HG03039 (cell line): ENCODE results near the gene INPPL1.

Source experiments
- ATAC-seq: cut with Tn5 transposase; IDR thresholded peaks from one replicate; pipeline ENCODE4 v1.9.1; 2021; ENCODE audit warnings: mild to moderate bottlenecking, moderate library complexity; ENCODE audit not compliant: unreplicated experiment

Gene INPPL1

GRCh38 chr11:72217841-72218240 lies 6.7 kb upstream of the INPPL1 start:
- ATAC-seq: no peak

DNA sequence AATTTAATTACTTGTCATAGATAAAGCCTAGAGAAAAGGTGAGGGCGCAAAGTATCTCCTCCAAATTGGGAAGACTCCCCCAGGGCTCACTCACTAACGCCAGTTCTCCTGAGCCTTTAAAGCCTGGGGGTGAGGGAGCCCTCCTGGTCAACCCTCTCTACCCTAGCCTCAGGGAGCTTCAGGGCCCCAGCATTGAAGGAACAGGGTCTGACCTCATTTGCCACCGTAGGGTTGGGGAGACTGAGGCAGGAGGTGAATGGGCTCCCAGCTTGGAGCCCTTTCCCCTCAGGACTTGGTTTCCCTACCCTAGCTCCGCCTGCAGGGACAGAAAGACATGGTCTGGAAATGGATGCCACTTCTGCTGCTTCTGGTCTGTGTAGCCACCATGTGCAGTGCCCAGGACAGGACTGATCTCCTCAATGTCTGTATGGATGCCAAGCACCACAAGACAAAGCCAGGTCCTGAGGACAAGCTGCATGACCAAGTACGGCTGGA lies 6.3 kb upstream of the INPPL1 start:
- ATAC-seq: no peak

GRCh38 chr11:72220696-72221363 lies 3.7 kb upstream of the INPPL1 start:
- ATAC-seq: no peak

DNA sequence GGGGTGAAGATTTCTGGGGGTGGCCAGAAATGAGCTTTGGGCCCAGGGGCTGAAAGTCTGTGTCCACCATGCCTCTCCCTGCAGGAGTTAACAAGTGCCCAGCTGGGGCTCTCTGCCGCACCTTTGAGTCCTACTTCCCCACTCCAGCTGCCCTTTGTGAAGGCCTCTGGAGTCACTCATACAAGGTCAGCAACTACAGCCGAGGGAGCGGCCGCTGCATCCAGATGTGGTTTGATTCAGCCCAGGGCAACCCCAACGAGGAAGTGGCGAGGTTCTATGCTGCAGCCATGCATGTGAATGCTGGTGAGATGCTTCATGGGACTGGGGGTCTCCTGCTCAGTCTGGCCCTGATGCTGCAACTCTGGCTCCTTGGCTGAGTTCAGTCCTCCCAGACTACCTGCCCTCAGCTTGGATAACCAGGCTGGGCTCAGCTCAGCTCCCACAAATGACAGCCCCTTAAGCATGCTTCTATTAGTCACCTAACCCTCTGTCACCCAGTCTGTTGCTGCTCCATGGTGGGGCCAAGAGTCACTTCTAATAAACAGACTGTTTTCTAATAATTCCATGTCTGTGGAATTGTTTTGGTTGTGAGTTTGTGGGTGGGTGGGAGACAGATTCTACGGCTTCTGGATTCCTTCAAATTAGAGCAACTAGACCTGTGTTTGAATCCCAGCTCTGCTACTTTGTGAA lies 3.0 kb upstream of the INPPL1 start:
- ATAC-seq: no peak

DNA sequence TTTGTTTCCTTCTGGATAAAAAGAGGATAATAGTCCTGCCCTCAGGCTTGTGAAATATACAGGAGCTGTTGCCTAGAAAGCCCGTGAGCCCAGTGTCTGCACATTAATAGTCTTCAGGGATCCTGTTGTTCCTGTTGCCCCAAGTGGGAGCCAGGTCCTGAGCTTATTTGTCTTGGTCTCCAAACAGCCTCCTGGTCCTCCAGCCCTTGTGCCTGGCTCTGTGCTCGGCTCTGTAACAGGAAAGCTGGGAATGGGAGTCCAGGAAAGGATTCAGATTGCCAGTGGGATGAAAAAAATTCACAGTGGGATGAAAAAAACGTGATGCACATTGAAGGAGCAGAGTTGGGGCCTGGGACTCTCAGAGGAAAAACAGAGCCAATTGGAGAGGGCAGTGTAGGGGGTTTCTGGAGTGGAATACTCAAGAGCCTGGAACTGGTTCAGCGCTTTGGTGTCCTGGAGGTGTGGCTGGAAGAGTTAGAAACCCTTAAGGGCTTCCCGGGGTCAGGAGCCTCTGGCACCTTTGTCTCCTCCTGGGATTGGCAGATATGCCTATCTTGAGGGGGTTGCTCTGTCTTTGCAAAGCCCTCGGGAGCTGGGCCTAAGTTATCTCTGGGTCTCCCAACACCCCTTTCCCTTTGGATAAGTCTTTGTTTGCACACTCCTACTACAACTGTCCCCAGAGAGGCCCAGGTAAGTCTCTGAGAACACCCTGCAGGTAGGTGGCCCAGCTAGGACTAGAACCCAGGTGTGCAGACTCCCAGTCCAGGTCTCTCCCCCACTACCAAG lies 2.3 kb upstream of the INPPL1 start:
- ATAC-seq: no peak

DNA sequence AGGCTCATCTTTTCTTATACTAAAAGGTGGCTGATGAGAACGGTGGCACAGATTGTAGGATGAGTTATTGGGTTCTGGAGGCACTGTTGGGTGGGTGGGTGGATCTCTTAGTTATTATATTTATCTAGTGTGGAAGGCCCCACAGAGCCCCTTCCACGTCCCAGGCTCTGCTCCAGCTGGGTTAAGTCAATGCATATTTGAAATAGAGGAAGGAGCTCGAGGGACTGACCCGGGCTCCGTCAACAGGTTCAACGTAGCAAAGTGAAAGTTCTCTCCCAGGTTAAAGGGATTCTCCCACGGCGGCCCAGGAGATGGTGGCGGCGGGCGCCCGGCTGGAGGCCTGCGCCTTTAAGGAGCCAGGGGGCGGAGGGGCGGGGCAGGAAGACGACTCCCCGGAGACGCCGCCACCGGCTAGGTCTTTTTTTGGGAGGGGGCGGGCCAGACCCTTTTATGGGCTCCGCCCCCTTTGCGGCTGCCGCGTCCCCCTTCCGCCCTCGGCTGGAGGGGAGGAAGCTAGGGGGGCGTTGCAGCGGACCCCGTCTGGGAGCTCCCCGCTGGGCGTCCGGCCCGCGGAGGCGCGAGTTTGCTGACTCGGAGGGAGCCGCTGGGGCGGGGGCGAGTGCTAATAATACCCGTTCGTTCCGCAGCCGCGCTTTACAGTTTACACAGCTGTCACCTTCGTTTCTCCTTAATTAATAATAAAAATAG lies 1.5 kb upstream of the INPPL1 start:
- ATAC-seq: peak; percentile 63

DNA sequence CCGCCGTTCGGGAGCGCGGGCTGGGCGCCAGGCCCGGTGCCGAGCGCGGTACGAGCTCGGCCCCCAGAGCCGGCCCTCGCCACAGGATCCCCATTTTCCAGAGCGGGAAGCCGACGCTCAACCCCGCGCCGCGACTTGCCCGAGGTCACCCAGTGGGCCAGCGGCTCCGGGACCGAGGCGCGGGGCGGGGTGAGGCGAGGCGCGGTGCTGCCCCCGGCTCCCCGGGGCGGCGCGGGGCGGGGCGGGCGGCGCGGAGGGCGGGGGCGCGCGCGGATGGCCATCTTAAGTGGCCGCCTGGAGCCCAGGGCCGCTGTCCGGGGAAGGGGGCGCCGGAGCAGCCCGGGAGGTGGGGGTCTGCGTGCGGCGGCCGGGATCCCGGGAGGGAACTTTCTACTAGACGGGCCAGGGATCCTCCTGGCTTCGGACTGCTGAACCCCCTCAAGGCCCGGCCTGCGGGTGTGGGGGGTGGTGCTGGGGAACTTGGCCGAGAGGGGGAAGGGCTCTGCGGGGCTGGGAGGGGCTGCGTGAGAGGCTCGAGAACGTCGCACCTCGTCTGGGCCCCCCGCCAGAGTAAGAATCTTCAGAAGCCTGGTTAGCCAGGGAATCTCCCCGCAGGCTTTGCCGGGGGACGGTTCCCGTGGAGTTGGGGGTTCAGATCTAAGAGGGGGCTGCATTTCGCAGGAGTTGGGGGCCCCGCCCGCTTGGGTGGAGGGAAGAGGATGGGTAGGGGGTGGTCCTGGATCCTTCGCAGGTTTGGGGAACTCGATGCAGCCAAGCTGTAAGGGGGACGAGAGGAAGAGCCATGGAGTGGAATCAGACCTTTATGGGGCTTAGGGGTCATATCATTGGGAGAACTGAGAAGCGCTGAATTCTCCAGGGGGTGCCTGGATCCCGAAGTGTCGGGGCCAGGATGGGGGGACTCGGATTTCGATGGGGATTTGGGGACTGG lies 678 bp upstream of the INPPL1 start:
- ATAC-seq: peak; percentile 45

DNA sequence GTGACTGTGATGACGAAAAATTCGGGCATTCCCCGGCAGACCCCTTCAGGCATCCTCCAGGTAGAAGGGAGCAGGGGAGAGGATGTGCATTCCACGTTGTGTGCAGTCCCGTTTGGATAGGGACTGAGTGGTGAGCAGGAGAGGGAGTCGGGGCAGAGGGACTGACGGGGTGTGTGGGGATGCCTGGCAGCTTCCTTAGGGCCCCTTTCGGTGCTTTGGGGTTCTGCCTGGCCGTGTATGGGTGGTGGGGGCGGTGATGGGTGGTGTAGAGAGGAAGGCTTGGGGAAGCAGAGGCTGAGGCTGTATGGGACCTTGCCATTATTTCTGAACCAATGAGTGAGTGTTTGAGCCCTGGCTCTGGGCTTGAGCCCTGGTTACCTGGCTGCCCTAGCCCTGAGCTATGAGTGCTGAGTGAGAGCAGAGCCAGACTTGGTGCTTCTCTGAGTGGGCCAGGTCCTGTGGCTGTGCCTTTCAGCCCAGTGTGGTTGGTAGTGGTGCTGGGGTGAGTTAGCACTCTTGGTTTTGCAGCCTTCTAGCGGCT lies 914 bp downstream of the INPPL1 start:
- no peak for ATAC-seq

DNA sequence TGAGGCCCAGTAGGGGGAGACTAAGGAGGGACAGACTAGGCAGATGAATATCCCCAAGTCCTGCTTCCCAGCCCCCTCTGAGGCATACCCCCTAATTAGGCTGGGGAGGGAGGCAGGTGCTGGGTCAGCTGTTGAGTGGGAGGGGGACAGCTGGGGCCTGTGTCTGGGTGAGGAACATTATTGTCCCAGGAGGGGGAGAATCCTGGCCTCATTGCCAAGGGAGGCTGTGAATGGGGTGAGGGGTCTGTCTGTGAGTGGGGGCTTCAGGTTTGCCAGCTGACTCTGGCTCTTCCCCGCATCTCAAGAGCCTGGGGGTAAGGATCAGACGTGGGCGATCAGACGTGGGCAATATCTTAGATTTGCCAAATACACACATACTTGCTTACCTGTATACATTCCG lies 2.1 kb downstream of the INPPL1 start:
- no peak for ATAC-seq

DNA sequence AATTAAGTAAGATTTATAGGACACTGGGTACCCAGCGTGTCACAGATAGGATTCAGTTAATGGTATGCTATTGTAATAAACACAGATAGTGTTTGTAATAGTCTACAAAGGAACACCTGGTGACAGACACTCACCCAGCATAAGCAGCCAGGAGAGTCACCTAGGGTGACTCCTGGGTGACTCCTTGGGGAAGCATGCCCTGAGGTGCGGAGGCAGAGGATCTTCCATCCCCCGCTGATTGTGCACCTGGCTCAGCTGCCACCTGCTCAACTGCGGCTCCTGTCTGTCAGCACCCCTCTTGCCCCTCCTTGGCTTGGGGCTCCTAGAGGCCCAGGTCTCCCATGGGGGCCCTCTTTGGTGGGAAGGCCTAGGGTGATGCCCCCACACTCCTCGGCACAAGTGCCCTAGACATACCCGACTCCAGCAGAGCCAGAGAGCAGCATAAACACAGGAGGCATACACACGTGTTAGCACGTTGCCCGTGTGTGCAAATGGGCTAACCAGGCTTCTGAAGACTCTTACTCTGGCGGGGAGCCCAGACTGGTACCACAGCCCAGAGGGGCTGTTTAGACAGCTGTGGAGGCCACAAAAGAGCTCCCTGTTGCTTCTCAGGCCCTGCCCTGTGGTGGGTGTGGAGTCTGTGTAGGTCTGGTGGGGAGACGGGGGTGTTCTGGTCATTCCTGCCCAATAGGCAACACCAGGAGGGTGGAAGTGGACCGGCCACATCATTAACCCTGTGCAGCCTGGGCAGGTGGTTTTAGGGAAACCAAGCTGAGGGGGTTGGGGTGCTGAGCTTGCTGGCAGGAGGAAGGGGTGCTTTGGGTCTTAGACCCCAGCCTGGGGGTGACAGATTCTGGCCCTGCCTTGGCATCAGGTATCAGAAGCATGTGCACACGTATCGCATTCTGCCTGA lies 3.0 kb downstream of the INPPL1 start:
- no peak for ATAC-seq

GRCh38 chr11:72228229-72228843 lies 3.8 kb downstream of the INPPL1 start:
- no peak for ATAC-seq

DNA sequence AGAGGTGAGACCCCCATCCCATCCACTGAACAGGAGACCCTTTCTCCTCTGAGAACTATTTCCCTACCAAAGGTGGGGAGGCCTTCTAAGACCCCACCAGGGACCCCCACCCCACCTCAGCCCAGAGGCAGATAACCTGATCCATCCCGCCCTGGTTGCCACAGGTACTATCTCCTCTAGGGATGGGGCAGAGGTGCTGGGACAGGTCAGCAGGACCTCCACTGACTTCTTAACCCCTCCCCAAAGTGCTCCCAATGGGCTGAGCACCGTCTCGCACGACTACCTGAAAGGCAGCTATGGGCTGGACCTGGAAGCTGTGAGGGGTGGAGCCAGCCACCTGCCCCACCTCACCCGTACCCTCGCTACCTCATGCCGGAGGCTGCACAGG lies 4.3 kb downstream of the INPPL1 start:
- ATAC-seq: no peak

DNA sequence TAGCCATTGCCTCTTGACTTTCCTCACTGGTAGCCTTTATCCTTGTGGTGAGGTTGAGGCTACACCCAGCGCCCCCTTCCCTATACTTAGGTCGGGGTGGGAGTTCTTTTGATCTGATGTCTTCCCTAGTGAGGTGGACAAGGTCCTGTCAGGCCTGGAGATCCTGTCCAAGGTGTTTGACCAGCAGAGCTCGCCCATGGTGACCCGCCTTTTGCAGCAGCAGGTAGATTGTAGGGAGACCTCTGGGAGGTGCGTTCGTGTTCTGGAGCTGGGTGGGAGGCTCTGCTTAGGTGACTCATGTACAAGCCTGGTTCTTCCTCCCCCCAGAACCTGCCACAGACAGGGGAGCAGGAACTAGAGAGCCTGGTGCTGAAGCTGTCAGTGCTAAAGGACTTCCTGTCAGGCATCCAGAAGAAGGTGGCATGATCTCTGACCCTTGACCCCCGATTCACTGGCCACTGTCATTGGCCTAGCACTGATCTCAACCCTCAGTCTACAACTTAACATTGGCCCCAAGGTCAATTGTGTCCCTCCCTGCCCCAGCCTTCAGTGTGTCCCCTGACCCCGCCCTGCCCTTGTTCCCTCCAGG lies 4.9 kb downstream of the INPPL1 start:
- no peak for ATAC-seq

GRCh38 chr11:72229925-72230763 lies 5.6 kb downstream of the INPPL1 start:
- no peak for ATAC-seq

- no peak for ATAC-seq
Observed at GRCh38 chr11:72230764-72231365, 6.3 kb downstream of the INPPL1 start.

- no peak for ATAC-seq
Observed at GRCh38 chr11:72231396-72232259, 7.1 kb downstream of the INPPL1 start.
